Duodenal mucosa (tissue), 2 donors: ENCODE results near the gene TBX18.

Source experiments
- H3K27ac ChIP-seq: one replicate; pipeline ENCODE4 v1.7.0; 2013; ENCODE audit warnings: low read depth, low read length
- H3K27me3 ChIP-seq, 2 donors: one replicate each; pipeline ENCODE4 v1.7.0; 2013; ENCODE audit warnings: low read length in 2 of 2, control low read depth in 1 of 2; ENCODE audit not compliant: insufficient read depth in 2 of 2, control insufficient read depth in 1 of 2
- H3K36me3 ChIP-seq, 2 donors: one replicate each; pipeline ENCODE4 v1.7.0; 2013; ENCODE audit warnings: low read length in 2 of 2, control low read depth in 1 of 2; ENCODE audit not compliant: insufficient read depth in 2 of 2, control insufficient read depth in 1 of 2
- H3K4me1 ChIP-seq, 2 donors: one replicate each; pipeline ENCODE4 v1.7.0; 2013; ENCODE audit warnings: low read length in 2 of 2, control low read depth in 1 of 2; ENCODE audit not compliant: insufficient read depth in 2 of 2, control insufficient read depth in 1 of 2
- H3K4me3 ChIP-seq, 2 donors: one replicate each; pipeline ENCODE4 v1.7.0; 2013; ENCODE audit warnings: low read length in 2 of 2, low read depth in 1 of 2
- H3K9ac ChIP-seq, 2 donors: one replicate each; pipeline ENCODE4 v1.7.0; 2013; ENCODE audit warnings: low read length in 2 of 2, low read depth in 1 of 2
- H3K9me3 ChIP-seq, 2 donors: one replicate each; pipeline ENCODE4 v1.7.0; 2013; ENCODE audit warnings: low read length in 2 of 2, control low read depth in 1 of 2; ENCODE audit not compliant: control insufficient read depth in 1 of 2

TBX18 gene

GRCh38 chr6:84791233-84791632, 26.8 kb upstream of the TBX18 start:
- H3K4me1 ChIP-seq = no peaks in the 10 kb centered on the region
- H3K27ac ChIP-seq = no peak overlapping the region
- H3K4me3 ChIP-seq = no peak overlapping the region
- no peaks in the 10 kb centered on the region for H3K9me3 ChIP-seq
- H3K27me3 ChIP-seq = no peaks in the 10 kb centered on the region
- no peaks in the 10 kb centered on the region for H3K36me3 ChIP-seq
- no peak overlapping the region for H3K9ac ChIP-seq

GRCh38 chr6:84789170-84789569, 24.8 kb upstream of the TBX18 start:
- Histone ChIP-seq H3K4me3 (no peak overlapping the region), H3K27ac (no peak overlapping the region), H3K27me3 (no peaks in the 10 kb centered on the region), H3K9me3 (no peaks in the 10 kb centered on the region), H3K9ac (no peak overlapping the region), H3K4me1 (no peaks in the 10 kb centered on the region), H3K36me3 (no peaks in the 10 kb centered on the region)

- Histone ChIP-seq H3K9me3 (no peaks in the 10 kb centered on the region), H3K36me3 (no peaks in the 10 kb centered on the region), H3K4me1 (no peaks in the 10 kb centered on the region), H3K27me3 (no peaks in the 10 kb centered on the region), H3K27ac (no peak overlapping the region), H3K9ac (no peak overlapping the region), H3K4me3 (no peak overlapping the region)
Observed at GRCh38 chr6:84788689-84789088, 24.3 kb upstream of the TBX18 start.

- Histone ChIP-seq H3K9ac (no peak overlapping the region), H3K36me3 (no peaks in the 10 kb centered on the region), H3K27ac (no peak overlapping the region), H3K9me3 (no peaks in the 10 kb centered on the region), H3K27me3 (no peaks in the 10 kb centered on the region), H3K4me3 (no peak overlapping the region), H3K4me1 (no peaks in the 10 kb centered on the region)
Observed at GRCh38 chr6:84785671-84786070, 21.3 kb upstream of the TBX18 start.

GRCh38 chr6:84779917-84780316, 15.5 kb upstream of the TBX18 start:
- Histone ChIP-seq H3K27ac (no peak overlapping the region), H3K4me1 (no peaks in the 10 kb centered on the region), H3K9ac (no peak overlapping the region), H3K9me3 (no peaks in the 10 kb centered on the region), H3K27me3 (peaks cover 10 to 12% of the 10 kb centered on the region in 2 donors), H3K4me3 (no peak overlapping the region), H3K36me3 (no peaks in the 10 kb centered on the region)

- no peaks in the 10 kb centered on the region for H3K4me1 ChIP-seq
- H3K27ac ChIP-seq = no peak overlapping the region
- no peak overlapping the region for H3K4me3 ChIP-seq
- no peaks in the 10 kb centered on the region for H3K36me3 ChIP-seq
- no peak overlapping the region for H3K9ac ChIP-seq
- no peaks in the 10 kb centered on the region for H3K9me3 ChIP-seq
- H3K27me3 ChIP-seq = peaks cover 15% of the 10 kb centered on the region in 2 donors
Observed at GRCh38 chr6:84779380-84779779, 15.0 kb upstream of the TBX18 start.

- H3K27me3 ChIP-seq = peaks cover 28% of the 10 kb centered on the region in 2 donors
- no peaks in the 10 kb centered on the region for H3K36me3 ChIP-seq
- H3K4me1 ChIP-seq = no peaks in the 10 kb centered on the region
Observed at GRCh38 chr6:84777888-84778287, 13.5 kb upstream of the TBX18 start.

GRCh38 chr6:84776392-84776791, 12.0 kb upstream of the TBX18 start:
- Histone ChIP-seq H3K36me3 (no peaks in the 10 kb centered on the region), H3K9ac (no peak overlapping the region), H3K4me3 (no peak overlapping the region), H3K9me3 (no peaks in the 10 kb centered on the region), H3K4me1 (no peaks in the 10 kb centered on the region), H3K27me3 (peaks cover 35 to 42% of the 10 kb centered on the region in 2 donors), H3K27ac (no peak overlapping the region)

More at GRCh38 chr6:84777888-84778287, 13.5 kb upstream of the TBX18 start:
- H3K4me3 ChIP-seq = no peak overlapping the region
- no peak overlapping the region for H3K9ac ChIP-seq
- H3K9me3 ChIP-seq = no peaks in the 10 kb centered on the region
- H3K27ac ChIP-seq = no peak overlapping the region

GRCh38 chr6:84775751-84776150, 11.4 kb upstream of the TBX18 start:
- Histone ChIP-seq H3K9me3 (no peaks in the 10 kb centered on the region), H3K27me3 (peaks cover 35 to 48% of the 10 kb centered on the region in 2 donors), H3K4me1 (no peaks in the 10 kb centered on the region), H3K27ac (no peak overlapping the region), H3K4me3 (no peak overlapping the region), H3K9ac (no peak overlapping the region), H3K36me3 (no peaks in the 10 kb centered on the region)

- Histone ChIP-seq H3K36me3 (no peaks in the 10 kb centered on the region), H3K9me3 (no peaks in the 10 kb centered on the region), H3K4me3 (no peak overlapping the region), H3K4me1 (no peaks in the 10 kb centered on the region), H3K9ac (no peak overlapping the region), H3K27me3 (peaks cover 38 to 54% of the 10 kb centered on the region in 2 donors), H3K27ac (no peak overlapping the region)
Observed at GRCh38 chr6:84774985-84775284, 10.5 kb upstream of the TBX18 start.
